Liver (tissue), 3 donors: Measurements from ENCODE around the gene FAM222A.

Experiments
- ATF3 ChIP-seq: IDR thresholded peaks from 2 replicates; pipeline ENCODE4 v1.6.1; 2016; ENCODE audit warnings: antibody characterized with exemption
- CTCF ChIP-seq: fragments of 150-350 bp; IDR thresholded peaks from 2 replicates; pipeline ENCODE4 v1.5.1; 2017; ENCODE audit warnings: improper control_type of control experiment, low read depth, low read length; ENCODE audit not compliant: missing input control
- EGR1 ChIP-seq, 2 donors: IDR thresholded peaks; 2 replicates each; pipeline ENCODE4 v1.6.1; 2016 to 2018; ENCODE audit warnings: antibody characterized with exemption in 2 of 2, low read depth in 2 of 2
- GABPA ChIP-seq, 2 donors: IDR thresholded peaks in 1 of 2; conservative IDR thresholded peaks in 1 of 2; 2 replicates each; pipeline ENCODE4 v1.6.1; 2016; ENCODE audit warnings: antibody characterized with exemption in 2 of 2, mild to moderate bottlenecking in 1 of 2, moderate library complexity in 1 of 2
- JUND ChIP-seq, 2 donors: IDR thresholded peaks; 2 replicates each; pipeline ENCODE4 v1.6.1; 2016; ENCODE audit warnings: antibody characterized with exemption in 2 of 2
- MAX ChIP-seq: IDR thresholded peaks from 2 replicates; pipeline ENCODE4 v1.6.1; 2016; ENCODE audit warnings: antibody characterized with exemption
- NR2F2 ChIP-seq: IDR thresholded peaks from 2 replicates; pipeline ENCODE4 v1.6.1; 2016; ENCODE audit warnings: antibody characterized with exemption
- RAD21 ChIP-seq, 2 donors: IDR thresholded peaks; 2 replicates each; pipeline ENCODE4 v1.6.1; 2016; ENCODE audit warnings: antibody characterized with exemption in 2 of 2, mild to moderate bottlenecking in 2 of 2
- REST ChIP-seq: IDR thresholded peaks from 2 replicates; pipeline ENCODE4 v1.6.1; 2016; ENCODE audit warnings: antibody characterized with exemption, mild to moderate bottlenecking
- RXRA ChIP-seq, 2 donors: IDR thresholded peaks; 2 replicates each; pipeline ENCODE4 v1.6.1; 2017 to 2018; ENCODE audit warnings: antibody characterized with exemption in 2 of 2, mild to moderate bottlenecking in 1 of 2
- SP1 ChIP-seq: IDR thresholded peaks from 2 replicates; pipeline ENCODE4 v1.6.1; 2018; ENCODE audit warnings: antibody characterized with exemption, mild to moderate bottlenecking
- TAF1 ChIP-seq: conservative IDR thresholded peaks from 2 replicates; pipeline ENCODE4 v1.6.1; 2016; ENCODE audit warnings: antibody characterized with exemption, mild to moderate bottlenecking
- YY1 ChIP-seq: IDR thresholded peaks from 2 replicates; pipeline ENCODE4 v1.6.1; 2016; ENCODE audit warnings: antibody characterized with exemption, mild to moderate bottlenecking
- ZBTB33 ChIP-seq: IDR thresholded peaks from 2 replicates; pipeline ENCODE4 v1.6.1; 2016; ENCODE audit warnings: antibody characterized with exemption
- donor health status: healthy.
- donor health status: healthy.

GRCh38 chr12:109726106-109726497 lies 12.5 kb downstream of the FAM222A start:
- TF ChIP-seq RAD21 (IDR thresholded peaks at IDR 0.05) (no peak), RXRA (IDR thresholded peaks at IDR 0.05) (no peak), CTCF (no peak), SP1 (no peak), NR2F2 (no peak), TAF1 (no peak), JUND (IDR thresholded peaks at IDR 0.05) (no peak), ZBTB33 (no peak), YY1 (no peak), MAX (no peak), EGR1 (IDR thresholded peaks at IDR 0.05; ENCODE audit: low read depth in 2 of 2) (no peak), REST (no peak), GABPA (IDR thresholded peaks at IDR 0.05 in 1 of 2, conservative IDR thresholded peaks at IDR 0.05 in 1 of 2) (no peak), ATF3 (no peak)
